HFFc6 (cell line): ENCODE results near the gene MAGI1. TPM values are rescaled to one million over a fixed set of nuclear protein-coding genes. Genes with fewer than 3 reads are reported as not detected.
A peak's percentile ranks its signal among the peaks of the same experiment; 100 is the strongest.

Experiments used
- DNase-seq: peaks from one replicate; pipeline ENCODE4 v3.0.0-alpha.2; 2018
- H3K27ac Mint-ChIP-seq: 2 replicates; pipeline ENCODE4 v1.8.0; 2020; ENCODE audit warnings: mild to moderate bottlenecking, mixed read lengths
- H3K27me3 Mint-ChIP-seq: 2 replicates; pipeline ENCODE4 v1.8.0; 2021; ENCODE audit warnings: mild to moderate bottlenecking, moderate library complexity, mixed read lengths; ENCODE audit not compliant: insufficient read depth
- H3K36me3 Mint-ChIP-seq: 2 replicates; pipeline ENCODE4 v1.8.0; 2021; ENCODE audit warnings: low read depth, mixed read lengths
- H3K4me1 Mint-ChIP-seq: 2 replicates; pipeline ENCODE4 v1.8.0; 2020; ENCODE audit warnings: low read depth, mixed read lengths
- H3K4me3 Mint-ChIP-seq: 2 replicates; pipeline ENCODE4 v1.8.0; 2020; ENCODE audit warnings: mild to moderate bottlenecking, moderate library complexity, mixed read lengths
- H3K9me3 Mint-ChIP-seq: 2 replicates; pipeline ENCODE4 v1.8.0; 2020; ENCODE audit warnings: mild to moderate bottlenecking, mixed read lengths
- CTCF ChIP-seq: fragments of 200-600 bp; sonication (generic); IDR thresholded peaks from 2 replicates; pipeline ENCODE4 v1.5.0; 2021; ENCODE audit warnings: antibody characterized with exemption, mild to moderate bottlenecking
- total RNA-seq, 6 experiments: library from RNA; stranded (reverse); fragmentation: NEBNext Ultra II Directional; extraction: Animal tissue kit (Norgen Biotek cat#: 25700); gene quantifications; 2 replicates in 1 of 6; 3 replicates in 5 of 6; pipeline ENCODE4 v1.2.3, GENCODE V29; 2021

Gene MAGI1
- total RNA-seq, 6 experiments from 2014 or later = 21.1 to 30.5 (median 22.4) TPM

DNA sequence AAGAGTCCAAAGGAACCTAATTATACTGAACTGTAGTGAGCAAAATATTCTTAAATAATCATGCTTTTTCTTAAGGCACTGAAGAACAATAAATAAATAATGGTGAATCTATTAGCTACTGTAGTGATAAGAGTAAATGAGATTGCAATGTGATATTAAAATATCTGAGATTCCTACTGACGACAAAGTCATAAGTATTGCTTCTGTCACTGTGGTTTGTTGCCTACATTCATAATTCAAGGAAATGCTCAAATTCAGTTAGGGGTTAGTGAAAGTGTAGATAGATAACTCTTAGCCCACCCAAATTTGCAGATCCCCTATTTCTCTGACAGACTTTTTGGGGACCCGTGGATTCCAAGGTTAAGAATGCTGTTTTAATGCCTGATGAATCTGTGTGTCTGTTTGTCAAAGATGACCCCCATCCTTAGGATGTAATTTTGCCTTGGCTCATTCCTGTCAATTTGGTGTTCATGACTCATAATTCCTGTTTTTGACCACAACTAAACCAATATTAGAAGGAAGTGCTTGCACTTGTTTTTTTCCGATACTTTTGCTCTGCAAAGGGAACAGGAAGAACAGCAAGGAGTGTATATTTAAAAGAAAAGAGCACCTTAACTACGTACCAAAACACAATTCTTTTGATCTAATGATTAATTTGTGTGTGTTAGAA, 86.7 kb downstream of the MAGI1 start:
- Mint-ChIP-seq H3K9me3 (no peaks in the 10 kb centered on the region), H3K4me1 (peaks cover 83% of the 10 kb centered on the region), H3K27me3 (no peaks in the 10 kb centered on the region), H3K27ac (peak overlapping the region; percentile 11), H3K4me3 (peak overlapping the region; percentile 30), H3K36me3 (0 out of 2 replicates have a peak, but pooled peaks cover 8% of the 10 kb centered on the region)
- DNase-seq = peak; percentile 29
- TF ChIP-seq CTCF = no peak

GRCh38 chr3:65950340-65951326, 88.1 kb downstream of the MAGI1 start:
- peaks cover 83% of the 10 kb centered on the region for H3K4me1 Mint-ChIP-seq
- H3K36me3 Mint-ChIP-seq = 0 out of 2 replicates have a peak, but pooled peaks cover 8% of the 10 kb centered on the region
- peak; percentile 8; the same call in 1 of the 2 replicates for TF ChIP-seq CTCF
- H3K27ac Mint-ChIP-seq = no peak overlapping the region; the same call in 1 of the 2 replicates
- H3K27me3 Mint-ChIP-seq = no peaks in the 10 kb centered on the region
- DNase-seq = no peak
- no peaks in the 10 kb centered on the region for H3K9me3 Mint-ChIP-seq
- H3K4me3 Mint-ChIP-seq = no peak overlapping the region; the same call in 1 of the 2 replicates

DNA sequence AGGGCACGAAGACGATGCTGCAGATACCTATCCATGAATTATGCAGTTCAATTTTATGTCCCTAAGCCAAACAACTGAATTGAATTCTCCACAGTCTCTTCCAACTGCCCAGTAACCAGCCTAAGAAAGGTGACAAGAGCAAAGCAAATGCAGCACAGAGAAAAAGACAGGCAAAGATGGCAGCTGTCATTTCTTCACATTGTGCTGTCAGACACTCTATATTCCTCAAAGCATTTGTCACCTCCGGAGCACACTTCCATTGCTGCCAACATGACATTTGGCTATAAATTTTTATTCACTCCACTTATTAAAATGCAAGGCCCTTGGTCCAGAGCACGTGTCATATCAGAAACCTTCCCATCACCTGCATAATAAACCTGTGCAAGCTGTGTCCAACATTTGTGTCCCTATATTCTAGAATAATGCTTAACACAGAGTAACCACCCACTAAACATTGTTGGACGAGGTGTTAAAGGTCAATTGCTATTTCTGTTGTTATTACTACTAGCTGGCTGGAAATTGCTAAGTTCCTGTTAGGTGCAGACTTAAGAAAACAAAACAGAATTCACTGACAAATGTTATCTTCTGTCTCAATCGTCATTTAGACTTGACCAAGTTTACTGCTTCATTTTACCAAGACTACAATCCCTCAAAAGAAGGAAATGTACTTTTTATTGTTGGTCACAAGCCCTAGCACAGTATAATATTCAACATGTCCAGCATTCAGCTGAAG, 89.7 kb downstream of the MAGI1 start:
- Mint-ChIP-seq H3K4me1 (peaks cover 83% of the 10 kb centered on the region), H3K27me3 (no peaks in the 10 kb centered on the region), H3K9me3 (no peaks in the 10 kb centered on the region), H3K4me3 (no peak overlapping the region), H3K27ac (no peak overlapping the region), H3K36me3 (peaks cover 5% of the 10 kb centered on the region; the same call in 1 of the 2 replicates)
- no peak for DNase-seq
- TF ChIP-seq CTCF = no peak

DNA sequence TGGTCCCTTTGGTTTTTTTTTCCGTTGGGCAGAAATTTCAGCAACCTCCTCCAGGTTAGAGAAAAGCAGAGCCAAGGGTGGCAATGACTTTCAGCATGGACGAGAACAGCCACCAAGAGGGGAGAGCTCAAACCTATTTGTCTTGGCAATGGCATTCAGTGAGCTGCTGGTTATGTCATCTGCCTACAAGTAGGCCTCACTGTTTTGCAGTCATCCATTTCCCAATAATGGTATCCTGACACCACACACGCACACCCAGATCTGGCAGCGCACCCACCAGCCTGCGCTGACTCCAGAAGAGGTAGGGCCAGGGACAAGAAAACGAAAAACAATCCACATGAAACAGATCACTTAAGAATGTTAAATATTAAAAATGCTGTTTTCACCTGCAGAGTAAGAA, 92.3 kb downstream of the MAGI1 start:
- no peak for TF ChIP-seq CTCF
- Mint-ChIP-seq H3K27ac (0 out of 2 replicates have a peak overlapping the region, but pooled peaks have one; percentile 10), H3K27me3 (no peaks in the 10 kb centered on the region), H3K4me1 (peaks cover 62% of the 10 kb centered on the region), H3K36me3 (peaks cover 5% of the 10 kb centered on the region; the same call in 1 of the 2 replicates), H3K4me3 (no peak overlapping the region), H3K9me3 (no peaks in the 10 kb centered on the region)
- DNase-seq = no peak

GRCh38 chr3:65945953-65946352, 92.8 kb downstream of the MAGI1 start:
- H3K4me1 Mint-ChIP-seq = peaks cover 61% of the 10 kb centered on the region
- no peaks in the 10 kb centered on the region for H3K9me3 Mint-ChIP-seq
- peak overlapping the region; percentile 16; the same call in 1 of the 2 replicates for H3K27ac Mint-ChIP-seq
- TF ChIP-seq CTCF = no peak
- no peaks in the 10 kb centered on the region for H3K27me3 Mint-ChIP-seq
- peaks cover 5% of the 10 kb centered on the region; the same call in 1 of the 2 replicates for H3K36me3 Mint-ChIP-seq
- H3K4me3 Mint-ChIP-seq = no peak overlapping the region
- DNase-seq = no peak
